K562 treated with DMSO at 1 percent for 4 hours (cell line): Measurements from ENCODE around the gene PRKX. TPM values are rescaled to one million over a fixed set of nuclear protein-coding genes. Genes with fewer than 3 reads are reported as not detected.

Experiments
- total RNA-seq: library from RNA; unstranded; fragments of 300-600 nt; gene quantifications from 2 replicates; pipeline ENCODE4 v1.2.3, GENCODE V29; 2022; ENCODE audit not compliant: insufficient read depth

Gene PRKX
- 7.8 TPM in 2 replicates for total RNA-seq

DNA sequence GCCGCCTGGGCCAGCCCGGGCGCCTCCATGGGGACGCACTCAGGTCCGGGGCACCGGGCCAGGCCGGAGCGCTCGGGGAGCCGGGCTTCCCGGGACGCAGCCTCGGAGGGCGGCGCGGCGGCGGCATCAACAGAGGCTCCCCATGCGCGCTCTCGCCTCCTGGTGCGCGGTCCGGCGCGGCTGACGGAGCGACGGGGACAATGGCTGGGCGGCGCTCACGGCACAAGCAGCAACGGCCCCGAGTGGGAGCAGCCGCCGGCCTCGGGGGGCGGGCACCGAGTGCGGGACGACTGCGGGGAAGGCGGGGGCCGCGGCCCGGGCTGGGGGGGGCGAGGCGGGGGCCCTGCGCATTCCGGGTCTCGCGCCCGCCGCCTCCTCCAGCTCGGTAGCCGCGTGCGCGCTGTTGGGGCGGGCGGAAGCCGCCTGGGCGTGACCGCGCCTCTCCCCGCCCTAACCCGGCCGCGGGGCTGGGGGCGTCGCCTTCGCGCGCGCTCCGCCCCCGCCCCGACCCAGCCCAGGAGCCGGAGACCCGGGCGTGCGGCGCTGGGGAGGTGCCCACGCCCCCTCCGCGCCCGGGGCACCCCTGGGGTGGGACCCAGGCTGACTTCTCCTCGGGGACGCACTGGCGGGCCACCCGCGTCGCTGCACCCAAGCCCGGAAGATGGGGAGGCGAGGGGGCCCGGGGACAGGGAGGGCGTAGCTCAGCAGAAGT is at the start of gene PRKX:
Gene PRKX, minus strand, starts transcription at position 425 of the 712 bp plus-strand sequence. Its CDS starts 396 bp downstream, at position 29.

